Ishikawa (cell line): ENCODE data around the gene LPP.

Experiments used
- EP300 ChIP-seq: IDR thresholded peaks from 2 replicates; pipeline ENCODE4 v1.6.1; 2012; ENCODE audit warnings: borderline replicate concordance
- TAF1 ChIP-seq: IDR thresholded peaks from 2 replicates; pipeline ENCODE4 v1.6.1; 2012; ENCODE audit warnings: low read depth, mild to moderate bottlenecking
- TCF12 ChIP-seq: IDR thresholded peaks from 2 replicates; pipeline ENCODE4 v1.6.1; 2012; ENCODE audit warnings: low read depth
- TEAD4 ChIP-seq: IDR thresholded peaks from 2 replicates; pipeline ENCODE4 v1.6.1; 2012
- YY1 ChIP-seq: IDR thresholded peaks from 2 replicates; pipeline ENCODE4 v1.6.1; 2012; ENCODE audit warnings: low read depth
- TF ChIP-seq, protein P1 (sequence below): IDR thresholded peaks from 2 replicates; pipeline ENCODE4 v1.6.1; 2012
- TF ChIP-seq, protein P2 (sequence below): IDR thresholded peaks from 2 replicates; pipeline ENCODE4 v1.6.1; 2012; ENCODE audit warnings: low read depth, mild to moderate bottlenecking

DNA sequence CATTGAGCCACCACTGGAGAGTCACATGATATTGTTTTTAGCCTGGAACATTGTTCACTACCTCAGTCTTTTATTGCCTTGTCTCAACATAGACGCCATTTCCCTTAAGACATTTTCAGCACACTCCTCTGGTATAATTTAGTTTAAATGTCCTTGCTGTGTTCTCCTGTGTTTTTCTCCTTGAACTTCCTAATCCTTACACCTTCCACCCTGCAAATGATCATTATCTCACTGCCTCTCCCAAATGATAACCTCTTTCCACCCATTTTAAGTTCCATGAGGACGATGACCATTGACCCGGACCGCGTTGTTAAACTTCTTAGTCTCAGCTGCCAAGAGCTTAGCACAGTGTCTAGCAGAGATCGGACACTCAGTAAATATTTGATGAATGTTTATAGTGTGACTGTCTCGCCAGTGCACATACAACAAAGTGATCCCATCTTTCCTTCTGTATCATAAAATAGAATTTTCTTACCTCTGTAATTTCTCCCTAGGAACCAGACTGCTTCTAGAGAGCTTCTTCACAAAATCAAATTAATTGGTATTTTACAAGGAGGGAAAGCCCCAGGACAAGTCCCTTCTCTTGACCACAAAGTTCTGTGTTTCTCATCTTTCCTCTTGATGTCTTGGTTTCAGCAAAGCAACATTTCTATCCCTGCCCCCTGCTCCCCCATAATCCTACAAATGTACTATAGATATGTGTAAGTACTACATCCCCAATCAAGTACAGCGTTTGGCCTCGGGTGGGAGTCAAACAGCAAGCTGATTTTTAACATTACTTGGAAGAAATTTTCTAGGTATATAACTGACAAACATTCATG, 429.6 kb downstream of the LPP start:
- TF ChIP-seq, protein P1, sequence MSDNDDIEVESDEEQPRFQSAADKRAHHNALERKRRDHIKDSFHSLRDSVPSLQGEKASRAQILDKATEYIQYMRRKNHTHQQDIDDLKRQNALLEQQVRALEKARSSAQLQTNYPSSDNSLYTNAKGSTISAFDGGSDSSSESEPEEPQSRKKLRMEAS, result no peak
- TF ChIP-seq EP300 (no peak), TEAD4 (no peak), TAF1 (no peak), YY1 (no peak), TCF12 (no peak)
- TF ChIP-seq, protein P2, sequence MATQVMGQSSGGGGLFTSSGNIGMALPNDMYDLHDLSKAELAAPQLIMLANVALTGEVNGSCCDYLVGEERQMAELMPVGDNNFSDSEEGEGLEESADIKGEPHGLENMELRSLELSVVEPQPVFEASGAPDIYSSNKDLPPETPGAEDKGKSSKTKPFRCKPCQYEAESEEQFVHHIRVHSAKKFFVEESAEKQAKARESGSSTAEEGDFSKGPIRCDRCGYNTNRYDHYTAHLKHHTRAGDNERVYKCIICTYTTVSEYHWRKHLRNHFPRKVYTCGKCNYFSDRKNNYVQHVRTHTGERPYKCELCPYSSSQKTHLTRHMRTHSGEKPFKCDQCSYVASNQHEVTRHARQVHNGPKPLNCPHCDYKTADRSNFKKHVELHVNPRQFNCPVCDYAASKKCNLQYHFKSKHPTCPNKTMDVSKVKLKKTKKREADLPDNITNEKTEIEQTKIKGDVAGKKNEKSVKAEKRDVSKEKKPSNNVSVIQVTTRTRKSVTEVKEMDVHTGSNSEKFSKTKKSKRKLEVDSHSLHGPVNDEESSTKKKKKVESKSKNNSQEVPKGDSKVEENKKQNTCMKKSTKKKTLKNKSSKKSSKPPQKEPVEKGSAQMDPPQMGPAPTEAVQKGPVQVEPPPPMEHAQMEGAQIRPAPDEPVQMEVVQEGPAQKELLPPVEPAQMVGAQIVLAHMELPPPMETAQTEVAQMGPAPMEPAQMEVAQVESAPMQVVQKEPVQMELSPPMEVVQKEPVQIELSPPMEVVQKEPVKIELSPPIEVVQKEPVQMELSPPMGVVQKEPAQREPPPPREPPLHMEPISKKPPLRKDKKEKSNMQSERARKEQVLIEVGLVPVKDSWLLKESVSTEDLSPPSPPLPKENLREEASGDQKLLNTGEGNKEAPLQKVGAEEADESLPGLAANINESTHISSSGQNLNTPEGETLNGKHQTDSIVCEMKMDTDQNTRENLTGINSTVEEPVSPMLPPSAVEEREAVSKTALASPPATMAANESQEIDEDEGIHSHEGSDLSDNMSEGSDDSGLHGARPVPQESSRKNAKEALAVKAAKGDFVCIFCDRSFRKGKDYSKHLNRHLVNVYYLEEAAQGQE, result no peak
